OCI-LY1 (cell line): ENCODE results near the gene NSF.
"Not testable (repeated sequence)": the region's sequence is repeated elsewhere in the genome, so short reads cannot be mapped to it uniquely, and the experiment has no call there.

Experiments used
- H2AFZ ChIP-seq: fragments of 200-600 bp; sonication (generic), shearing (Covaris generic); 2 replicates; pipeline ENCODE4 v1.6.0; 2014; ENCODE audit warnings: antibody characterized with exemption, mild to moderate bottlenecking, low read length
- H3F3A ChIP-seq: fragments of 200-600 bp; sonication (generic), shearing (Covaris generic); 2 replicates; pipeline ENCODE4 v1.6.0; 2014; ENCODE audit warnings: mild to moderate bottlenecking, antibody characterized with exemption, low read length, moderate library complexity; ENCODE audit not compliant: insufficient read depth
- H3K27ac ChIP-seq: fragments of 200-600 bp; sonication (generic); 2 replicates; pipeline ENCODE4 v1.5.1; 2014; ENCODE audit warnings: low read length, mixed run types, mild to moderate bottlenecking, low read depth; ENCODE audit not compliant: poor library complexity, severe bottlenecking
- H3K27me3 ChIP-seq: fragments of 200-600 bp; sonication (generic); 2 replicates; pipeline ENCODE4 v1.6.0; 2014; ENCODE audit warnings: antibody characterized with exemption, mild to moderate bottlenecking, low read length, moderate library complexity; ENCODE audit not compliant: insufficient read depth
- H3K36me3 ChIP-seq: fragments of 200-600 bp; sonication (generic); 2 replicates; pipeline ENCODE4 v1.6.1; 2014; ENCODE audit warnings: mild to moderate bottlenecking, antibody characterized with exemption, low read length, moderate library complexity, mixed read lengths; ENCODE audit not compliant: insufficient read depth
- H3K4me1 ChIP-seq: fragments of 200-600 bp; sonication (generic); 2 replicates; pipeline ENCODE4 v1.5.1; 2014; ENCODE audit warnings: mild to moderate bottlenecking, low read length, moderate library complexity; ENCODE audit not compliant: insufficient read depth, severe bottlenecking
- H3K4me2 ChIP-seq: fragments of 200-600 bp; sonication (generic), shearing (Covaris generic); 2 replicates; pipeline ENCODE4 v1.6.1; 2014; ENCODE audit warnings: low read length
- H3K4me3 ChIP-seq: fragments of 200-600 bp; sonication (generic); 2 replicates; pipeline ENCODE4 v1.5.1; 2014; ENCODE audit warnings: low read length, low read depth, mild to moderate bottlenecking, mixed read lengths; ENCODE audit not compliant: poor library complexity, severe bottlenecking
- H3K79me2 ChIP-seq: fragments of 200-600 bp; shearing (Covaris generic); 2 replicates; pipeline ENCODE4 v1.6.1; 2016; ENCODE audit warnings: mixed run types, low read length, mixed read lengths; ENCODE audit not compliant: insufficient read depth
- H3K9ac ChIP-seq: fragments of 200-600 bp; sonication (generic), shearing (Covaris generic); 2 replicates; pipeline ENCODE4 v1.6.1; 2014; ENCODE audit warnings: mild to moderate bottlenecking, low read length, mixed read lengths
- H3K9me2 ChIP-seq: fragments of 200-600 bp; sonication (generic), shearing (Covaris generic); 2 replicates; pipeline ENCODE4 v1.6.1; 2014; ENCODE audit warnings: low read depth, mild to moderate bottlenecking, low read length, mixed read lengths
- H3K9me3 ChIP-seq: fragments of 200-600 bp; shearing (Covaris generic); 2 replicates; pipeline ENCODE4 v1.6.1; 2014; ENCODE audit warnings: low read length, mixed read lengths
- H4K20me1 ChIP-seq: fragments of 200-600 bp; sonication (generic), shearing (Covaris generic); 2 replicates; pipeline ENCODE4 v1.6.0; 2016; ENCODE audit warnings: mild to moderate bottlenecking, low read length; ENCODE audit not compliant: insufficient read depth
- CTCF ChIP-seq: fragments of 200-600 bp; sonication (generic), shearing (Covaris generic); IDR thresholded peaks from 2 replicates; pipeline ENCODE4 v1.5.1; 2017; ENCODE audit warnings: mild to moderate bottlenecking, antibody characterized with exemption, low read length, moderate library complexity, mixed read lengths
- EZH2 ChIP-seq: fragments of 200-600 bp; sonication (generic), shearing (Covaris generic); IDR thresholded peaks from 2 replicates; pipeline ENCODE4 v1.8.0; 2017; ENCODE audit warnings: borderline replicate concordance, mixed run types, mild to moderate bottlenecking, antibody characterized with exemption, low read length, moderate library complexity, mixed read lengths

Gene NSF

DNA sequence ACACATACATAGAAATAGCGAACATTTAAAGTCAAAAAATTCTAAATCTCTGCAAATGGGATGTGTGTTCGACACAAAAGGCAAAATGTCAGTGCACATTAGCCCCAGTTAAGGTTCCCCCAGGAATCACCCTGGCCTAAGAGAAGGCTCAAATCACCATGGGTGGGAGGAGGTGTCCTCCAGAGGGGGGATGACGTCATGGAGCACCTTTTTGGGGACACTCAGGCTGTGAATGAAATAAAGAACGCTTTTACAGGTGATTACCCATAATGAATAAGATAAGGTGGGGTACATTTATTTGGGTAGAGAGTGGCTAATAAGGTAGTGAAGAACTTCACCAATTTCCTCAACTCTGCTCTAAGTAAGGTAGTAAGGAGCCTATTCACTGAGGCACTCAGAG, 201.6 kb downstream of the NSF start:
- Histone ChIP-seq H3K9me2 (no peaks in the 10 kb centered on the region), H3F3A (no peaks in the 10 kb centered on the region), H3K27me3 (peaks cover 12% of the 10 kb centered on the region; the same call in 1 of the 2 replicates), H3K4me3 (no peak overlapping the region), H2AFZ (no peak overlapping the region), H3K27ac (no peak overlapping the region), H4K20me1 (no peaks in the 10 kb centered on the region), H3K4me1 (no peaks in the 10 kb centered on the region), H3K4me2 (no peak overlapping the region), H3K9me3 (no peaks in the 10 kb centered on the region), H3K9ac (no peak overlapping the region), H3K79me2 (no peaks in the 10 kb centered on the region), H3K36me3 (no peaks in the 10 kb centered on the region; the same call in 1 of the 2 replicates)
- TF ChIP-seq EZH2 (no peak), CTCF (no peak)

- not testable (repeated sequence) for H3K9ac ChIP-seq, H2AFZ ChIP-seq, H3K4me3 ChIP-seq, H3F3A ChIP-seq, H3K9me2 ChIP-seq, H3K9me3 ChIP-seq, H3K36me3 ChIP-seq, H3K27ac ChIP-seq, H3K4me1 ChIP-seq, H3K4me2 ChIP-seq, H3K79me2 ChIP-seq, H4K20me1 ChIP-seq
- H3K27me3 ChIP-seq = peaks cover 12% of the 10 kb centered on the region; the same call in 1 of the 2 replicates
Observed at GRCh38 chr17:46793023-46793422, 202.6 kb downstream of the NSF start.

DNA sequence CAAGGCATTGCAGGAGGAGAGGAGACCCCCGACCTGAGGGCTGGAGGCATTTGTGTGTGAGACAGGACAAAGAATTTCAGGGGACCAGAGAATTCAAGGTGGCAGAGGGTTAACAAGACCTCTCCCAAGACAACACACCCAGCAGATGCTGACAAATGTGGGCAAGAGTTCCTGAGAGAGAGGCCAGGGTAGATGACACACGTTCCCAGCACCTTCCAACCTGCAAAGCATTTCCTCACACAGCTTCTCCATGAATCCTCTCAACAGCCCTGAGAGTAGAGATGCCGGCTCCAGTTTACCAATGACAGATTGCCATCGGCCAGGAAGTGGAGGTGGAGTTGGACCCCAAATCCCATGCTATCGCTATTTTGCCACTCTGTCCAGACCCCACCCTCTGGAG, 203.1 kb downstream of the NSF start:
- Histone ChIP-seq H3F3A (no peaks in the 10 kb centered on the region), H3K4me3 (no peak overlapping the region), H3K79me2 (no peaks in the 10 kb centered on the region), H3K9me2 (no peaks in the 10 kb centered on the region), H3K4me2 (no peak overlapping the region), H3K27ac (no peak overlapping the region), H3K9me3 (no peaks in the 10 kb centered on the region), H3K9ac (no peak overlapping the region), H2AFZ (no peak overlapping the region), H3K4me1 (no peaks in the 10 kb centered on the region), H3K36me3 (no peaks in the 10 kb centered on the region; the same call in 1 of the 2 replicates), H4K20me1 (no peaks in the 10 kb centered on the region), H3K27me3 (peaks cover 12% of the 10 kb centered on the region; the same call in 1 of the 2 replicates)
- TF ChIP-seq EZH2 (no peak), CTCF (no peak)

GRCh38 chr17:46794318-46794717, 203.8 kb downstream of the NSF start:
- H3K36me3 ChIP-seq = no peaks in the 10 kb centered on the region; the same call in 1 of the 2 replicates
- no peak overlapping the region for H3K4me3 ChIP-seq
- H3K9me2 ChIP-seq = no peaks in the 10 kb centered on the region
- TF ChIP-seq EZH2 (no peak), CTCF (no peak)
- no peak overlapping the region for H3K27ac ChIP-seq
- H3K79me2 ChIP-seq = no peaks in the 10 kb centered on the region
- no peaks in the 10 kb centered on the region for H3F3A ChIP-seq
- no peaks in the 10 kb centered on the region for H3K4me1 ChIP-seq
- peaks cover 12% of the 10 kb centered on the region; the same call in 1 of the 2 replicates for H3K27me3 ChIP-seq
- no peaks in the 10 kb centered on the region for H3K9me3 ChIP-seq
- no peak overlapping the region for H3K9ac ChIP-seq
- no peak overlapping the region for H2AFZ ChIP-seq
- no peak overlapping the region for H3K4me2 ChIP-seq
- H4K20me1 ChIP-seq = no peaks in the 10 kb centered on the region
